Measurements from ENCODE around the gene MAML2.

Gene MAML2

DNA sequence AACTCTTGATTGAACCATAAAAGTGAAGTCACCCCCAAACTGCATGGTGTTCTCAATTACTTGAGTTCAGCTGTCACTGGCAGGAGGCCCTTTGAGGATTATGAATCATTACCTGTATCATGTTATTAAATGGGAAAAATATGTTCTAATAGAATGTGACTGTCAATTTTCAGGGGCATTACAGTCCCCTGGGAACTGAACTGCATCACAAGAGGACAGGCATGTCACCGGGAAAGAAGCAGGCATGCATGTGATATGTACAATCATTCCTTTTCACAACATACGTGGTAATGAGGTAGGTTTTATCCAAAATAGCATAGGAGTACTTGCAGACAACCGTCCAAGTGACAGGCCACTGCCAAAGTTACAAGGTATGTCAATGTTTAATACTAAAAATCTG lies 165.8 kb downstream of the MAML2 start:
- no peak for DNase-seq

DNA sequence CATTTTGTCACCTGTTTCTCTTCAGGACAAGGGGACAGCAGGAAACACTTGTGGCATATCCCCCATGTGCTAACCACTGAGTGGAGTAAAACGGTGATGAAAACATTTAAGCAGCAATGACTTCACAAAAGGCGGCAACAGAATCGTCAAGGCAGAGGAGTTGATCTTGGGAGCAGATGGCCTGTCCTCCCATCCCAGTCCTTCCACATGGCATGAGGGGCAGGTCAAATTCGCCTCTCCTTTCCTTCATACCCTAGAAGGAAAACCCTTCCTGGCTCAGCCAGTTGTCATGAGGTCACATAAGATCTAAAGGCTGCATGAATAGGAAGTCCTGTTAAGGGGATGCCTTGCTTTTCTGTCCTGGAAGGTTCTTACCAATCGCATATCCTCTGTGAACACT lies 169.1 kb downstream of the MAML2 start:
- no peak for DNase-seq

DNA sequence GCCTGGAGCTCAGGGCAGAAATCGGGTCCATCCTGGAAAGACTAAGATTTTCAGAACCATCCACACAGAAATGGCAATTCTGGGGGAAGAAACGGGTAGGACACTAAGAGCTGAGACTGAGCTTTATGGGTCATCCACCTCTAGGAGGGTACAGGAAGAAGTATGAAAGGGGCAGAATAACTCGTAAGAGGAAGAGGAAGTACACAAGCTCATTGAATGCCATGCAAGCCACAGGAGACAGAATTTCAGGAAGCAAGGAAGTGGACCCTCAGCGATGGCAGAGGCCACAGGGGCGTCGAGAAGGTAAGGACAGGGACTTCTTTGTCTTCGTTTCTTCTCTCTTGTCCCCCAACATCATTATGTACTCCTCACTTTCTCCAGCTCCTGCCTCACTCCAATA lies 169.6 kb downstream of the MAML2 start:
- no peak for DNase-seq

DNA sequence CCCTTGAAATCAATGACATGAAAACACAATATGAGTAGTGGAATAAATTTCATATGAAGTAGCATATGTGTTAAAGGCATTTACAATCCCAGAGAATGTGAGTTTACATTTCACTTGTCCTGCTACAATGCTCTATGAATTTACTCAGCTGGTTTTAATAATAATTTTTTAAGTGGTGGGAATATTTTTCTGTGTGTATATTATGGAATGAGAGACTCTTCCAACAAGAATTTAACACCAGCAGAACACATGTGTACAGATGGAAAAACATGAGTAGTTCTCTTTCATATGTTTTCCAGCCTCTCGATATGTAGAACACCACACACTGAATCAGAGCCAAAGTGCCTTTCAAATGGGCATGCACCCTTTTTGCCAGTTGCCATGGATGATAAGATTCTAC lies 170.4 kb downstream of the MAML2 start:
- DNase-seq, result no peak

DNA sequence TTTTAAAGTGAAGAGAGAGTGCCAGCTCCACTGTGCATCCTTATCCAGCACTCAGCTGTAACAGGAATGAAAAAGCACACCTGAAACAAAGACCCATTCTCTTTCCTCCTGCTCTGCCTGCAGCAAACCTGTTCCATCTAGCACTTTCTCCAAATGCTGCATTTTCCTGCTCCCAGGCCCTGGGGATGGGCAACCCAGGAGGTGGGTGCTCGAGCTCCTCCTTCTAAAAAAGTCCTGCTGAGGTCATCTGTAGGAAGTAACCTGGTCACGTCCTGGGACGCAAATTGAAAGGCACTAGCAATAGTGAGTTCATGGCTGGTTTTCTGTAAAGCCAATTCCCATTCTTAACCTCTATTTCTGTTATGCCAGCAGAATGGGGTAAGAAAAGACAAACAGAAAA lies 173.7 kb downstream of the MAML2 start:
- no peak for DNase-seq

DNA sequence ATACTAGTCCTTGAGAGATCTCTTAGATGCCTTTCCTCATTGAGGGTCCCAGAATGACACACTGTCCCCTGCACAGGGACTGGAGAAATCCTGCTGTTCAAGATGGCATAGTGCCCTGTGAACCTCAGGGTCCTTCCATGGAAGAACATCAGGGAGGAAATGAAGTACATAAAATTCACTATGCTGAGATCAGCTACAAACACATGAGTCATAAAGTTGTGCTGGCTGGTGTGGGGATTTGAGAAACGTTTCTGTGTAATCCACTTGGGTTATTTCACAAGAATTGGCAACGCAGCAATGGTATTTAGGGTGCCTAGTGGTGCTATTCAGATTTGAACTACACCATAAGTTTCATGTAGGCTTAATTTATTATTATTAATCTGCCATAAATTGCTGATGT lies 174.4 kb downstream of the MAML2 start:
- DNase-seq, result no peak

DNA sequence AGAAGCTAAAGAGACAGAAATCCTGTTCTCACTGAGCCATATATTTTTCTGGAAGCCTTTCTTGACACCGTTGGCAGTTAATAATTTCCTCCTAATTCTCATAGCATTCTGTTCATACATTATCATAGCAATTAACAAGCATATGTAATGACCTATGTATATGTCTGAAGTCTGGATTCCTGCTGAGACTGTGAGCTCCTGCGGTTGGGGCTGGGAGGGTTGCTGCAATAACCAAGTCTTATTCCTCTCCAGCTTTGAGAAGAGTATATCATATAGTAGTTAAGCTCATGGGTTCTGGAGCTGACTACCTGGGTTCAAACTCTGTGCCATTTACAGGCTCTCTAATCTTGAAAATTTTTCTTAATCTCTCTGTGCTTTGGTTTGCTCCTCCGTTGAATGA lies 175.2 kb downstream of the MAML2 start:
- no peak for DNase-seq

DNA sequence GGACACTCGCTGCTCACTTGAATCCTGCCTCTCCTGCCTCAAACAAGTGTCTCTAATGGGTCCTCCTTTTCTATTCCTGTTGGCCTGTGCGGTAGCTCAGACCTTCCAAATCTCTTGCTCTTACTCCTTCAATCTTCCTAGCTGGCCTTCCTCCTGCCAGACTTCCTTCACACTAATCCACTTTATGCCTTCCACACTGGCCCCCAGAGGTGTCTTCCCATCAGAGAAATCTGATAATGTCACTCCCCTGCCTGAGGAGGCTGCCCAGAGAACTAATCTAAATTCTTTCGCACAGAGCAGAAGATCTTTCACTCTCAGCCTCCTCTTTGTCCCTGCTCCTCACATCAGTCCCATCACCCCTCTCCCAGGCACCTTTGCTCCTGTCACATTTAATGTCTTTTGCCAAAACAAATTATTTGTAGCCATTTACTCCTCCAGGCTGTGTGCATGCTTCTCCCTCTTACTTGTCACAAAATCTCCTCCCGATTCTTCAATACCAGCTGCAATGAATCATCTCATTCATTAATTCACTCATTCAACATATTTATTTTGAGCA lies 175.7 kb downstream of the MAML2 start:
- no peak for DNase-seq

DNA sequence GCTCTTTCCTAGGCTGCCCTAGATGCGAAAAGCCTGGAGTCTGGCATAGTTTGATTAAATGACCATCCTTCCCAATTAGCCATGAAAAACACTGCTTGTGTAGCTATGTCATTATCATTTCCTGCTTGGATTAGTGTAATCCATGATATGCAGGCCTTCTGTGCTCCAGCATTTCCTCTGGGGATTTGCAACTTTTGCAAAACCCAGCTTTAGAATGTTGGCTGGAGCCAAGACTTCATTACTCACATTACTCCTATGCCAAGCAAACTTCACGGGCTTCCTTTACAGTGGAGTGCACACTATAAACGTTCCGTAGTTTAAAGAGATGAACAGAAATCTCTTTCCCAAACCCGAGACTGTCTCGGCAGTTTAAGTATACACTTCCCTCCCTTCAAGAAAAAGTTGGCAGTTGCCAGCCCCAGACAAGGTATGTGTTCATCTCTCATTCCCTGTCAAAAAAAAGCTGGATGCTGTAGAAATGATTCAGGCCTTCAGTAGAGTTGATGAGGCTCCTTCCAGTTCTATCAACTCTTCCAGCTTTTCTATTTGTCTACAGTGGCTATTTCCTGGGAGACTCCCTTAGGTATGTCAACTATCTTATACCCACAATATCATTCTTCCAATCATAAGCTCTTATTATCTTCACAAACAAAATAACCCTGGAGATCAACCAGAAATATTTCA lies 180.0 kb downstream of the MAML2 start:
- DNase-seq, result no peak

DNA sequence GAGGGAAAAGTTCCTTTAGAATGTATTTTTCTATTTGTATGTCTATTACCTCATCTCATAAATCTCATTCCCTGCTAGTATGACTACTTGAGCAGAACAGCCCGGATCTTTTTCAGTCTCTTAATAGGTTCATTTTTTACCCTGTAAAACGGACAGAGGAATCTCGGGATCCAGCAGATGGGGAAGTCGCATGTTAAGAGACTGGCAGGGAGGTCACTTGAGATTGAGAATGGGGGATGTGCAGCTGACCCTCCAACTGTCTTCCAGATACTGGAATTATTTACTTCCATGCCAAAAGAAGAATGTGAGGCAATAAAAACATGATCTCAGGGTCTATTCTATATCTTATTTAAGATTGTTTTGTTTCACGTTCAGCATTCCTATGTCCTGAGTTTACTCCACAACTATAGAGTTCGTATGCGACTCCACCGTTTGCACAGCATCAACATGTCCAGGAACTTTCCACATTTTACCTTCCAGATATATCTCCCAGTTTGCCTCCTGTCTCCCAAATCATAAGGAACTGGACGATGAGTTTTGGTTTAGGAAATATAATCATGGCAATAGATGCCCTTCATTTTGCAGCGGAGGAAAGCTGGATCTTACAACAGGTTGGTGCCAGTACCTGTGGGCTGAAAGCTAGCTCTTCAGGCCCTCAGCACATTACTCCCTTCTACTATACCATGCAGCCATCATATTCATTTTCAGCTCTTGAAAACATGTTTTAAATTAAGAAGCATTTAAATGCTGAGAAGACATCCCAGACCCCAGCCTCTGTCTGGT lies 181.5 kb downstream of the MAML2 start:
- no peak for DNase-seq

DNA sequence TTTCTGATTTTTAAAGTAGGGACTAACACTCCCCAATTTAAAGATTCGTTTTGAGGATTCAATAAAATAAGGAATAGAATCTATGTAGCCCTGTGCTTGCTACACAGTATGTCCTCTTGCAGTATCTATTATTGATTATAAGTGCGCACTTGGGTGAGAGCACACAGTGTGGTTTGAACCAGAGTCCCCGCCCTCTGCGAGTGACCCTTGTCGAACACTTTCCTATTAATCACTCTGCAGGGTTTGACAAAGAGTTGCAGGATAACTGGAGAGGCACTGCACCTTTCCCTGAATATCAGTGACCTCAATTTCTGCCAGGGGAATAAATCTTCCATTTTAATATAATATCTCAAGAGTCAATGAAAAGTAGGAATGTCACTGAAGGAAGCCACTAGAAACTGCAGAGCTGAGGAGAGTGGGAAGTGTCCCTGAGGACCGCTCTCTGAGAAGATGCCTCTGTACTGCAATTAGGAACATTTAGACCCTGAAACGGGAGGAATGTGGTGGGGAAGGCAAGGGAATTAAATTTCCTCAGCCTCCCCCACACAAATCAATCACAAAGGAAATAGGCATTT lies 182.2 kb downstream of the MAML2 start:
- no peak for DNase-seq

DNA sequence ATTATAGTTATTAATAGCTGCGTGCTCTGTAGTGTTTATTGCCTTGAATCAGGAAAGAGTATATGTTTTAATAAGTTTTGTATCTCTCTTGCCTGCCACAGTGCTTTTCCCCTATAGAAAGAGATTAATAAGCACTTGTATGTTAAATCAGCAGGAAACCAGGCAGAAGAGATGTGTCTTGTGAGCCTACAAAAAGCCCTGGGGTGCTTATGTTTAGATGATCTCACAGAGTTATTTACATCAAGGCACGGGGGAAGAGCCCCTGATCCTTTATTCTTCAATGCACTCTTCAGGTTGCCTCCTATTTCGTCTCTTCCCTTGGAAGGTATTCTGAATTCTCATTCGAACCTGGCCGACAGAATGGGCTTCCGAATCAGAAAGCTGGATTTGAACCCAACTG lies 183.0 kb downstream of the MAML2 start:
- no peak for DNase-seq

DNA sequence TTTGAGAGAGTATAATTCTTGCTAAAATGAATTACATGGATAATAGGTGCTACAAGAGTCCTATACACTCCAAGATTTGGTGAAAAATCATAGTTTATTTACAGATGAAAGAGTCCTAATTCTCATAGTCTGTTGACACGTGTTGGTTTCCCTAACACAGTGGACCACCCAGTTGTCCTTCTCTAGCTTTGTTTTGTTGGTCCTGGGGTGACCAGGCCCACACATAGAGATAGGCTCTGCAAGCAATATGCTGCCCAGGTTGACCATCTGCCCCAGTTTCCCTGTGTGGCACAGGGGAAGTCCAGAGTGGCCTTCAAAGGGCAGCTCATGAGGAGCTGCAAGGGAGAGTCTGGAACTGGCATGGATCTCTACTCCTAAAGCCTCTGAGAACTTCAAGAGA lies 184.9 kb downstream of the MAML2 start:
- DNase-seq, result no peak

DNA sequence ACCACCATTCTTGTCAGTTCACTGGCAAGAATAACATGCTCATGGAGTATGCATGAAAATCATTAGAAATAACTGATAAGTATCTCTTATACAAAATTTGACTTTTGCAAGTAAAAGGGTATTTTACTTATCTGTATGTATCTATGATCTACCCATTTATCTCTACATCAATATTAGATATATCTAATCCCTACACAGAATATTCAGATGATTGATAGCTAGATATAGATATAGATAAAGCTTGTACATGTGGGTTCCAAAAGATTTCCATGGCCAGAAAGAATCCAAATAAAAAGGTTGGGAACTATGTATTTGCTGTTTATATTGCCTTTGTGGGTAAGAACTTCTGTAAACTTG lies 185.5 kb downstream of the MAML2 start:
- no peak for DNase-seq

DNA sequence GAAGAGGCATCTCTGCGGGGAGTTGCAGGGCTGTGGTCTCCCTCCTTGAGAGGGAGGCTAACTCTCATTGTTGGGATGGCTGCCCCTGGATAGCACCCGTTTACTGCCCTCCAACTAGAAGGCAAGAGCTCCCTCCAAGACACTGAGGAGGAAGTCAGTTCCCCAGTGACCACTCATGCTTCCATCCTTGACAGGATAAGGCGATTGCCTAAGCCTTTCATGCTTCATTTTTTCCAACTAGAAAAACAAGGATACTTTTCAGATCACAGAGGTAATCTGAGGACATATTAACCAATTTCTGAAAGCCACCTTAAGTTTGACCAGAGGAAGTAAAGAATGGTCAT lies 186.6 kb downstream of the MAML2 start:
- no peak for DNase-seq

DNA sequence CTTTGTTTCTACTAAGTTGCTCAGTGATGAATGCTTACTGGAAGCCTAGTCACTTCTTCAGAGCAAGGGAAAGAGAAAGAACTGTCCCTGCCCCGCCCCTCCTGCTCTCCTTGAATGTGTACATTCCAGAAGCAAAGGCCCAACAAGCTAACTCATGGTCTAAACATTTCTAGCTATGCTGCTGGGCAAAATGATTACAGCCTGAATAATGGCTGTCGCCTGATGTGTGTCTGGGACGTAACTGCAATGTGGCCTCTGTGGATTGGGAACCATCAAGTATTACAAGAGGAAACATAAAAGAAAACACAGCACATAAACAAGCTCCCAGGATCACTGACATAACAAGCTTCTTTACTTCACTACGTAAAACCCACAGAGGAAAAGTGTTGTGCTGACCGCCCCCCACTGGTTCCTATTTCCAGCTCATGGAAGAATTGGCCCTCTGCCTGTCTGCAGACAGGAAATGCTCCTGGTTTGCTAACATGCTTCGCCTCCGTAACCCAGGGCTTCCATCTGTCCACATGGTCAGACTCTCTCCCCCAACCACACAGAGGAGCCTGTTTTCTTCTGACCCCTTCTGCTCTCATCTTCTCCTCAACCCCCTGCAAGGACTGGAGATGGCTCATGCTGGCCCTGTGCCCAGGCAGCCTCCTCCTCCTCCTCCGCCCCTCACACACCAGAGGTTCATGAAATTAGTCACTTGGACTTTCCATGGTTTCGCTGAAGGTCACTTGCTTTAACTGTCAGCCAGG lies 187.2 kb downstream of the MAML2 start:
- peak in 1 of 4 experiments; percentile 14 for DNase-seq

DNA sequence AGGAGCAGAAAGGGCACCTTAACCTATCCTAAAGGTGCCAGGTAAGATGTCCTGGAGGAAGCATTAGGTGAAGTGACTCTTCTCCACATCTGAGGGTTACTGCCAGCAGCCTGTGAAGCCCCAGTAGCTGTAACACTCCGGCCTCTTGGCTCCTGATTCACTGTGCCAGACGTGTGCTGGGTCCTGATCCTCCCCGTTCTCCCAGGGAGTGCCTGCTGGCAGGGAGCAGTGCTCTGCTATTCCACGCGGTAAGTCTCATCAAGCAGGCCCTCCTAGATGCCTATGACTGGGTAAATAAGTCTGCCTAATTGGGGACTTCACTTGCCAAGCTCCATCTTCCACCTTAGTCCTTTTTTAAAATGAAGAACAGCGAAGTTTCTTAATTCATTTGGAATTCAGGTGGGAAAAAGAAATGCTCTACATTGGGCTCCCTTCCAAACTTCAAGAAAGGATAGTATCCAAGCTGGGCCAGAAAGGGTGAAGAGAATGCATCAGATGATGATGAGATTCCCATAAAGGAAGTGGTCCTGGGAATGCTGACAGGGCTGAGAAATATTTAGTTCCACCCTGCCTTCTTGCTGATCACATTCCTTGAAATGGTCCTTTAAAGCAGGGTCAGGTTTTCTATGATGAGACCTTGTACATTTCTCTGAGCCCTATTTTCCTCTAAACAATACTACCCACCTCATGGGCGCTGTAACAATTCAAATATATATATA lies 188.0 kb downstream of the MAML2 start:
- no peak for DNase-seq

DNA sequence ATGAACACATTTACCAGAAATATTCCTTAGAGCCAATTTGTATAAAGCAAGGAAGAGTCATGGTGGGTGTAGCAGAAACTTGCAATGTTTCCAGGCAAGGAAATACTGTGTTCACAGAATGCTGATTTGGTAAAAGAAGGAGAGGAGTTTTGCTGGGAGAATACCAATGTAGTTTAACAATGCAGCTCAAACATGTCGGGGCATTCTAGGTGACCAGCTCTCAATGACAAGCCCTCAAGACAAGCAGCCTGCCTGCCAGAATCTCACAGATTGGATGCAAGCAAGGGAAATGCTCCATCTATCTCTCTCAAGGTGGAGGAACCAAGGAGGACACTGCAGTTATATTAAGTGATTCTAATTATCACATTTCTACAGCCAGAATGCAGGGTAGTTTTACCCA lies 190.4 kb downstream of the MAML2 start:
- no peak for DNase-seq

DNA sequence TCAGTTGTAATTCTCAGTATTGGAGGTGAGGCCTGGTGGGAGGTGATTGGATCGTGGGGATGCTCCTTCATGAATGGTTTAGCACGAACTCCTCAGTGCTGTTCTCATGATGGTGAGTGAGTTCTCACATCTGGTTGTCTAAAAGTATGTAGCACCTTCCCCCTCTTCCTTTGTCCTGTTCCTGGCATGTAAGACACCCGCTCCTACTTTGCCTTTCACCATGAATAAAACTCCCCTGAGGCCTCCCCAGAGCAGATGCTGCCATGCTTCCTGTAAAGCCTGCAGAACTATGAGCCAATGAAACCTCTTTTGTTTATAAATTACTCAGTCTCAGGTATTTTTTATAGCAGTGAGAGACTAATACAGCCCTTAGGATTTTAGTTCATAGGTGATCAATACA lies 191.5 kb downstream of the MAML2 start:
- DNase-seq, result no peak

DNA sequence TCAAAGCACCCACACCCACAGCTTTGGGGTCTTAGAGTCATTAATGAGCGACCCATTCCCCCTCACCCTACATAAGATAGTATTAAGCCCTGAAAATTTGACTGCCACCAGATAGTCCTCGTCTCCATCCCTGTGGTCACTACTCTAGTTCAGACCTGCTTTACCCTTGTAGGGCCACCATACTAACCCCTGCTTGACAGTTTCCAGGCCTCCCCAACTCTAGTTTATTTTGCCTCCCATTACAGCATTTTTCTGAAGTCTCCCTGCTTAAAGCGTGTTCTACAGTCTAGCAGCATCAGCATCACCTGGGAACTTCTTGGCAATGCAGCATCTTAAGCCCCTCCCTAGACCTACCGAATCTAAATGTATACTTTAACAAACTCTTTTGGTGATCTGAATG lies 192.4 kb downstream of the MAML2 start:
- no peak for DNase-seq

DNA sequence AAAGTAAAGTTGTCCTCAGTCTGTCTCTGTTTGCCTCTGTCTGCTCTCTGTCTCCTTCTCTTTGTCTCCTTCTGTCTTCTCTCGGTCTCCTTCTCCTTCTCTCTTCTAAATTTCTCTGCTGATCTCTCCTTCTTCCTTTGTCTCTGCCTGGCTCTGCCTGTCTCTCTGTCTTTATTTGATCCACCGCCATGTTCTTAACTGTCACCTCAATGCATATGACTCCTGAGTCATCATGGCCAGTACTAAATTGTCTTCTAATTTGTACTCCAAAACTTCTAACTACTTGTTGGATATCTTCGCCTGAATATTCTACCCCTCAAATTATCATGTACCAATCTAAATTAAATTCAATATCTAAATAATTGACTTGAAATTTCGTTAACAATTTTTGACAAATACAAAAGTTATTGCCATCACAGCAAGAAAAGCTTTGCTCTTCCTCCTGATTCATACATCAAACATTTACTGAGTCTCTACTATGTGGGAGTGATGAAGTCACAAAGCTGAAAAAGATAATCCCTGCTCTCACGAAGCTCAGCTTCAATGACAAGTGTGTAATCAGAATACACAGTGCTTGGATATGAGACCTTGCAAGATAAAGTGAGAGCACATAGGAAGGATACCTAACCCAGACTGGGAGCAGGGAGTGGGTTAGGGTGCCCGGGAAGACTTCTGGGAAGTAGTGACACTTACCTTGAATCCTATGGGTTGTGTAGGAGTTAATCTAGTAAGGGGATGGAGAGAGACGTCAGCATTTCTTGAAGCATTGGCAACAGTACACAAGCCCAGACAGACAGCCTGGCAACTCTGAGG lies 193.0 kb downstream of the MAML2 start:
- DNase-seq, result no peak

DNA sequence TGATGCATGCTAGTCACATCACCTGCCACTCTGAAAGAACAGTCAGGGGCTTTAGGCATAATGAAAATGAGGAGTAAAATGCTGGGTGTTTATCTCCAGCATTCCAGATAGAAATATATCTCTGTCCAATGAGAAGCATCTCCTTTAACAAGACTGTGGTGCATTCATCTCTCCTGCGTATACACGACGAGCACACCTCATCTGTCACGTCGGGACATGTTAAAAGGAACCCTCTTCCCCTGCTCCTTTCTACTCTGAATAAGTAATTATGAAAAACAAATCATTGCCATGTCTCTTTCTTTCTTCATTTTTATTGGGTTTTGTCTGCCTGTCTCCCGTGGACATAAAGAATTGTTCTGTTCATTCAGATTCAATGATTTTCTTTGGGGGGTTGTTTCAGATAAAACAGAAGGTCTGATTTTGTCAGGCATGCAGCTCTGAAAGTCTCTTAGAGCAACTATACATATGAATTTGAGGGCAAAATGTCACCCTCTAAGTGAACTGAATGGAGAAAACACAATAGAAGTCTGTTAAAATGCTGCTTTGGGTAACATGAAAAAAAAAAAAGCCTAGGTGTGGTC lies 195.0 kb downstream of the MAML2 start:
- DNase-seq, result no peak
